GM23338 (cell line): Measurements from ENCODE around the gene LDHA. TPM values are rescaled to one million over a fixed set of nuclear protein-coding genes. Genes with fewer than 3 reads are reported as not detected.

Source experiments
- ATAC-seq: fragments of 200-7000 bp; cut with Tn5 transposase; 3 replicates; pipeline ENCODE4 v1.9.1; 2020
- DNase-seq: peaks from one replicate; pipeline ENCODE4 v3.0.0-alpha.2; 2015; ENCODE audit warnings: low spot score
- H2AFZ ChIP-seq: fragments of 200-600 bp; sonication (generic); 2 replicates; pipeline ENCODE4 v1.8.0; 2016; ENCODE audit warnings: antibody characterized with exemption, mild to moderate bottlenecking, moderate library complexity
- H3F3A ChIP-seq: fragments of 200-600 bp; sonication (generic); replicated peaks from 2 replicates; pipeline ENCODE4 v1.8.0; 2017; ENCODE audit warnings: antibody characterized with exemption, mixed run types, low read depth
- H3K27ac ChIP-seq: fragments of 200-600 bp; sonication (generic); 2 replicates; pipeline ENCODE4 v1.6.1; 2016; ENCODE audit warnings: low read depth
- H3K27me3 ChIP-seq: fragments of 200-600 bp; sonication (generic); 2 replicates; pipeline ENCODE4 v1.8.0; 2016; ENCODE audit warnings: mild to moderate bottlenecking, mixed run types, moderate library complexity; ENCODE audit not compliant: insufficient read depth
- H3K36me3 ChIP-seq: fragments of 200-600 bp; sonication (generic); 2 replicates; pipeline ENCODE4 v1.8.0; 2016; ENCODE audit warnings: mild to moderate bottlenecking; ENCODE audit not compliant: insufficient read depth
- H3K4me1 ChIP-seq: fragments of 200-600 bp; sonication (generic); 2 replicates; pipeline ENCODE4 v1.8.0; 2016; ENCODE audit warnings: mild to moderate bottlenecking, moderate library complexity; ENCODE audit not compliant: insufficient read depth
- H3K4me2 ChIP-seq: fragments of 200-600 bp; sonication (generic); 2 replicates; pipeline ENCODE4 v1.7.1; 2017; ENCODE audit warnings: mixed run types
- H3K4me3 ChIP-seq: fragments of 200-600 bp; sonication (generic); 2 replicates; pipeline ENCODE4 v1.6.1; 2016; ENCODE audit warnings: mixed run types
- H3K79me2 ChIP-seq: fragments of 200-600 bp; sonication (generic); replicated peaks from 2 replicates; pipeline ENCODE4 v1.8.0; 2017; ENCODE audit warnings: mild to moderate bottlenecking; ENCODE audit not compliant: insufficient read depth
- H3K9me2 ChIP-seq: fragments of 200-600 bp; sonication (generic); 2 replicates; pipeline ENCODE4 v1.8.0; 2017; ENCODE audit not compliant: insufficient read depth
- H4K20me1 ChIP-seq: fragments of 200-600 bp; sonication (generic); replicated peaks from 2 replicates; pipeline ENCODE4 v1.8.0; 2017; ENCODE audit warnings: mild to moderate bottlenecking; ENCODE audit not compliant: insufficient read depth
- H3K27ac Mint-ChIP-seq: 2 replicates; pipeline ENCODE4 v1.8.0; 2020; ENCODE audit warnings: inconsistent platforms, mild to moderate bottlenecking, moderate library complexity, mixed read lengths
- H3K27me3 Mint-ChIP-seq: 3 replicates; pipeline ENCODE4 v1.8.0; 2022; ENCODE audit warnings: low read depth, mild to moderate bottlenecking, moderate library complexity, mixed read lengths, inconsistent platforms; ENCODE audit not compliant: insufficient read depth, poor library complexity
- H3K36me3 Mint-ChIP-seq: 3 replicates; pipeline ENCODE4 v1.8.0; 2021; ENCODE audit warnings: low read depth, mild to moderate bottlenecking, inconsistent platforms, moderate library complexity, mixed read lengths
- H3K4me1 Mint-ChIP-seq: 3 replicates; pipeline ENCODE4 v1.8.0; 2020; ENCODE audit warnings: mild to moderate bottlenecking, inconsistent platforms, mixed read lengths
- H3K4me3 Mint-ChIP-seq: 3 replicates; pipeline ENCODE4 v1.8.0; 2021; ENCODE audit warnings: moderate library complexity, mild to moderate bottlenecking, inconsistent platforms, mixed read lengths
- H3K9me3 Mint-ChIP-seq: 3 replicates; pipeline ENCODE4 v1.8.0; 2020; ENCODE audit warnings: moderate library complexity, mild to moderate bottlenecking, inconsistent platforms, mixed read lengths
- CREB1 ChIP-seq: fragments of 250-450 bp; sonication (Bioruptor Pico); IDR thresholded peaks from 2 replicates; pipeline ENCODE4 v1.5.0; 2020; ENCODE audit warnings: low read depth, mild to moderate bottlenecking, moderate library complexity
- EZH2 ChIP-seq: fragments of 200-600 bp; sonication (generic); IDR thresholded peaks from one replicate; pipeline ENCODE4 v1.8.0; 2017; ENCODE audit warnings: antibody characterized with exemption, mild to moderate bottlenecking, low read depth; ENCODE audit not compliant: unreplicated experiment
- EZH2phosphoT487 ChIP-seq: fragments of 200-600 bp; sonication (generic); IDR thresholded peaks from one replicate; pipeline ENCODE4 v1.8.1; 2018; ENCODE audit warnings: antibody characterized with exemption; ENCODE audit not compliant: unreplicated experiment
- JUNB ChIP-seq: IDR thresholded peaks from one replicate; pipeline ENCODE4 v1.6.1; 2016; ENCODE audit warnings: antibody characterized with exemption; ENCODE audit not compliant: unreplicated experiment
- NANOG ChIP-seq: IDR thresholded peaks from 2 replicates; pipeline ENCODE4 v1.6.1; 2016; ENCODE audit warnings: antibody characterized with exemption, borderline replicate concordance
- POLR2AphosphoS5 ChIP-seq: IDR thresholded peaks from 2 replicates; pipeline ENCODE4 v1.6.1; 2016; ENCODE audit warnings: antibody characterized with exemption, low read depth
- STAT1 ChIP-seq: IDR thresholded peaks from one replicate; pipeline ENCODE4 v1.6.1; 2016; ENCODE audit warnings: antibody characterized with exemption; ENCODE audit not compliant: unreplicated experiment
- ZNF114 ChIP-seq: fragments of 250-450 bp; sonication (Bioruptor Pico); IDR thresholded peaks from 2 replicates; pipeline ENCODE4 v1.5.0; 2020; ENCODE audit warnings: mild to moderate bottlenecking, moderate library complexity
- polyA plus RNA-seq: library from polyadenylated mRNA; unstranded; fragments of >200 nt; fragmentation: Nextera tagmentation; extraction: Ambion mirVana; gene quantifications from 2 replicates; pipeline ENCODE4 v1.2.1, GENCODE V29; 2016
- total RNA-seq: library from RNA; depleted of rRNA; stranded (reverse); fragments of >200 nt; shearing (Covaris generic); gene quantifications from 2 replicates; pipeline ENCODE4 v1.2.3, GENCODE V29; 2014
- TF ChIP-seq, protein P1 (sequence below): fragments of 250-450 bp; sonication (Bioruptor Pico); IDR thresholded peaks from 2 replicates; pipeline ENCODE4 v1.5.0; 2020; ENCODE audit warnings: mild to moderate bottlenecking, moderate library complexity

The LDHA gene
- total and polyA plus RNA-seq, 2 experiments from 2014 or later = 432 to 467 TPM

GRCh38 chr11:18438691-18439090 lies 44.3 kb downstream of the LDHA start (continued):
- TF ChIP-seq, protein P1, sequence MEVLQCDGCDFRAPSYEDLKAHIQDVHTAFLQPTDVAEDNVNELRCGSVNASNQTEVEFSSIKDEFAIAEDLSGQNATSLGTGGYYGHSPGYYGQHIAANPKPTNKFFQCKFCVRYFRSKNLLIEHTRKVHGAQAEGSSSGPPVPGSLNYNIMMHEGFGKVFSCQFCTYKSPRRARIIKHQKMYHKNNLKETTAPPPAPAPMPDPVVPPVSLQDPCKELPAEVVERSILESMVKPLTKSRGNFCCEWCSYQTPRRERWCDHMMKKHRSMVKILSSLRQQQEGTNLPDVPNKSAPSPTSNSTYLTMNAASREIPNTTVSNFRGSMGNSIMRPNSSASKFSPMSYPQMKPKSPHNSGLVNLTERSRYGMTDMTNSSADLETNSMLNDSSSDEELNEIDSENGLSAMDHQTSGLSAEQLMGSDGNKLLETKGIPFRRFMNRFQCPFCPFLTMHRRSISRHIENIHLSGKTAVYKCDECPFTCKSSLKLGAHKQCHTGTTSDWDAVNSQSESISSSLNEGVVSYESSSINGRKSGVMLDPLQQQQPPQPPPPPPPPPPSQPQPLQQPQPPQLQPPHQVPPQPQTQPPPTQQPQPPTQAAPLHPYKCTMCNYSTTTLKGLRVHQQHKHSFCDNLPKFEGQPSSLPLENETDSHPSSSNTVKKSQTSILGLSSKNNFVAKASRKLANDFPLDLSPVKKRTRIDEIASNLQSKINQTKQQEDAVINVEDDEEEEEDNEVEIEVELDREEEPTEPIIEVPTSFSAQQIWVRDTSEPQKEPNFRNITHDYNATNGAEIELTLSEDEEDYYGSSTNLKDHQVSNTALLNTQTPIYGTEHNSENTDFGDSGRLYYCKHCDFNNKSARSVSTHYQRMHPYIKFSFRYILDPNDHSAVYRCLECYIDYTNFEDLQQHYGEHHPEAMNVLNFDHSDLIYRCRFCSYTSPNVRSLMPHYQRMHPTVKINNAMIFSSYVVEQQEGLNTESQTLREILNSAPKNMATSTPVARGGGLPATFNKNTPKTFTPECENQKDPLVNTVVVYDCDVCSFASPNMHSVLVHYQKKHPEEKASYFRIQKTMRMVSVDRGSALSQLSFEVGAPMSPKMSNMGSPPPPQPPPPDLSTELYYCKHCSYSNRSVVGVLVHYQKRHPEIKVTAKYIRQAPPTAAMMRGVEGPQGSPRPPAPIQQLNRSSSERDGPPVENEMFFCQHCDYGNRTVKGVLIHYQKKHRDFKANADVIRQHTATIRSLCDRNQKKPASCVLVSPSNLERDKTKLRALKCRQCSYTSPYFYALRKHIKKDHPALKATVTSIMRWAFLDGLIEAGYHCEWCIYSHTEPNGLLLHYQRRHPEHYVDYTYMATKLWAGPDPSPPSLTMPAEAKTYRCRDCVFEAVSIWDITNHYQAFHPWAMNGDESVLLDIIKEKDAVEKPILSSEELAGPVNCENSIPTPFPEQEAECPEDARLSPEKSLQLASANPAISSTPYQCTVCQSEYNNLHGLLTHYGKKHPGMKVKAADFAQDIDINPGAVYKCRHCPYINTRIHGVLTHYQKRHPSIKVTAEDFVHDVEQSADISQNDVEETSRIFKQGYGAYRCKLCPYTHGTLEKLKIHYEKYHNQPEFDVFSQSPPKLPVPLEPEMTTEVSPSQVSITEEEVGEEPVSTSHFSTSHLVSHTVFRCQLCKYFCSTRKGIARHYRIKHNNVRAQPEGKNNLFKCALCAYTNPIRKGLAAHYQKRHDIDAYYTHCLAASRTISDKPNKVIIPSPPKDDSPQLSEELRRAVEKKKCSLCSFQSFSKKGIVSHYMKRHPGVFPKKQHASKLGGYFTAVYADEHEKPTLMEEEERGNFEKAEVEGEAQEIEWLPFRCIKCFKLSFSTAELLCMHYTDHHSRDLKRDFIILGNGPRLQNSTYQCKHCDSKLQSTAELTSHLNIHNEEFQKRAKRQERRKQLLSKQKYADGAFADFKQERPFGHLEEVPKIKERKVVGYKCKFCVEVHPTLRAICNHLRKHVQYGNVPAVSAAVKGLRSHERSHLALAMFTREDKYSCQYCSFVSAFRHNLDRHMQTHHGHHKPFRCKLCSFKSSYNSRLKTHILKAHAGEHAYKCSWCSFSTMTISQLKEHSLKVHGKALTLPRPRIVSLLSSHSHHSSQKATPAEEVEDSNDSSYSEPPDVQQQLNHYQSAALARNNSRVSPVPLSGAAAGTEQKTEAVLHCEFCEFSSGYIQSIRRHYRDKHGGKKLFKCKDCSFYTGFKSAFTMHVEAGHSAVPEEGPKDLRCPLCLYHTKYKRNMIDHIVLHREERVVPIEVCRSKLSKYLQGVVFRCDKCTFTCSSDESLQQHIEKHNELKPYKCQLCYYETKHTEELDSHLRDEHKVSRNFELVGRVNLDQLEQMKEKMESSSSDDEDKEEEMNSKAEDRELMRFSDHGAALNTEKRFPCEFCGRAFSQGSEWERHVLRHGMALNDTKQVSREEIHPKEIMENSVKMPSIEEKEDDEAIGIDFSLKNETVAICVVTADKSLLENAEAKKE (CRISPR knock-in tag) = no peak
- TF ChIP-seq CREB1 (CRISPR knock-in tag) (no peak), EZH2phosphoT487 (no peak), ZNF114 (no peak), JUNB (no peak), POLR2AphosphoS5 (no peak), NANOG (no peak), EZH2 (no peak)

DNA sequence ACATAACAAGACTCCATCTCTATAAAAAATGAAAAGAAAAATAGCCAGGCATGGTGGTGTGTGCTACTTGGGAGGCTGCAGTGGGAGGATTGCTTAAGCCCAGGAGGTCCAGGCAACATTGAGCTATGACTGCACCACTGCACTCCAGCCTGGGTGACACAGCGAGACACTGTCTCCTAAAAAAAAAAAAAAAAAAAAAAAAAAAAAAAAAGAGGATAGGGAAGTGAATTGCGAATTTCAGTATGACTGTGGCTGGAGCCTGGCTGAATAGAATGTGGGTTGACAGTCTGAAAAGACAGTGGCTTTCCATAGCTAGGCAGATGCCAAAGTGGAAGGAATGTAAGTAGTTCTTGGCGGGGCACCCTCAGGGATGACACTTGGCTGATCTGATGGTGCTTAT lies 54.9 kb downstream of the LDHA start:
- Histone ChIP-seq H4K20me1 (no peaks in the 10 kb centered on the region), H2AFZ (no peak overlapping the region), H3K27me3 (no peaks in the 10 kb centered on the region), H3K79me2 (no peaks in the 10 kb centered on the region), H3K4me3 (no peak overlapping the region), H3K4me1 (no peaks in the 10 kb centered on the region), H3K4me2 (no peak overlapping the region), H3F3A (no peaks in the 10 kb centered on the region), H3K9me2 (no peaks in the 10 kb centered on the region), H3K36me3 (no peaks in the 10 kb centered on the region), H3K27ac (no peak overlapping the region)
- Mint-ChIP-seq H3K4me3 (no peak overlapping the region), H3K9me3 (no peaks in the 10 kb centered on the region), H3K27me3 (peaks cover 7% of the 10 kb centered on the region), H3K27ac (no peak overlapping the region), H3K4me1 (no peaks in the 10 kb centered on the region; the same call in 2 of the 3 replicates), H3K36me3 (no peaks in the 10 kb centered on the region)
- ATAC-seq (no peak), DNase-seq (no peak)
- TF ChIP-seq, protein P1 (CRISPR knock-in tag) = no peak
- no peak for TF ChIP-seq JUNB
- TF ChIP-seq ZNF114 = no peak
- no peak for TF ChIP-seq EZH2phosphoT487
- no peak for TF ChIP-seq POLR2AphosphoS5
- no peak for TF ChIP-seq STAT1
- TF ChIP-seq EZH2 = no peak
